GM12801 (cell line): ENCODE measurements around the gene LAGE3.

Experiments used
- CTCF ChIP-seq: IDR thresholded peaks from one replicate; pipeline ENCODE4 v1.5.1; 2011; ENCODE audit warnings: control low read depth; ENCODE audit not compliant: insufficient read length; ENCODE audit errors: extremely low read depth

LAGE3 gene

GRCh38 chrX:154464806-154465365 is 14.2 kb downstream of the LAGE3 start:
- no peak for TF ChIP-seq CTCF

DNA sequence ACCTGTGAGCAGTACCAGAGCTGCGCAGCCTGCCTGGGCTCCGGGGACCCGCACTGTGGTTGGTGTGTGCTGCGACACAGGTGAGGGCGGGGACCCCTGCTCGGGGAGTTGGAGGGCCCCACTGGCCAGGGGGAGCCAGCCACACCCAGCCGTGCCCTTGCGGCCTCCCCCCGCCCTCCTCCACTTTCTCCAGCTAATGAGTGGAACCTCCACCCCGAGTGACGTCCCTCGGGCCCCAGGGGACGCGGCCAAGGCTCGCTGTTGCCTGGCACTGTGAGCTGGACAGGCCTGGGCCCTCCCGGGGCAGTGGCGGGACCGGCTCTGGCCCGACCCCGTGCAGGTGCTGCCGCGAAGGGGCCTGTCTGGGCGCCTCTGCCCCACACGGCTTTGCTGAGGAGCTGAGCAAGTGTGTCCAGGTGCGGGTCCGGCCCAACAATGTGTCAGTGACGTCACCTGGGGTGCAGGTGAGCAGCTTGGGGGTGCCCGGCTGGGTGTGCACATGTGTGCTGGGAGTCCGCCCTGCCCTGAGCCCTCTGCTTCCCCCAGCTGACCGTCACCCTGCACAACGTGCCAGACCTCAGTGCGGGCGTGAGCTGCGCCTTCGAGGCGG is 15.4 kb downstream of the LAGE3 start:
- no peak for TF ChIP-seq CTCF

DNA sequence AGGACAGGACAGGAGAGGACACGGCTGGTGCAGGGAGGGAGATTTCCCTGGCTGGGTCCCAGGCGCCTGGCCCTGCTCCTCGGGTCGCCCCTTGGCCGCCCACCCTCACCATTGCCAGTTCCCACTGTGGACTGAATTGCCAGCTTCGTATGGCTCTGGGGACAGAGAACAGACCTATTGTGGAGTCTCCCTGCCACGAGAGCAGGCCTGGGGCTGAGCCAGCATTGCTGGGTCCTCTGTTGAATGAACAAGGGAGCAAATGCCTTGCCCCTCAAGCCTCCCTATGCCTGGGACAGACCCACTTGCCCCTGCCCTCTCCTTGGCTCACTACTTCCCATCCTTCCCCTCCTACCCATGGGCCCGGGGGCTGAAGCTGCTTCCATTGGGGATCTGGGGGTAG is 16.7 kb downstream of the LAGE3 start:
- TF ChIP-seq CTCF = no peak

DNA sequence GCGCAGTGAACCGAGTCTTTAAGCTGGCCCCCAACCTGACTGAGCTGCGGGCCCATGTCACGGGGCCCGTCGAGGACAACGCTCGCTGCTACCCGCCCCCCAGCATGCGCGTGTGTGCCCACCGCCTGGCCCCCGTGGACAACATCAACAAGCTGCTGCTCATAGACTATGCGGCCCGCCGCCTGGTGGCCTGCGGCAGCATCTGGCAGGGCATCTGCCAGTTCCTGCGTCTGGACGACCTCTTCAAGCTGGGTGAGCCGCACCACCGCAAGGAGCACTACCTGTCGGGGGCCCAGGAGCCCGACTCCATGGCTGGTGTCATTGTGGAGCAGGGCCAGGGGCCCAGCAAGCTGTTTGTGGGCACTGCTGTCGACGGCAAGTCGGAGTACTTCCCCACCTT is 18.8 kb downstream of the LAGE3 start:
- TF ChIP-seq CTCF = no peak

DNA sequence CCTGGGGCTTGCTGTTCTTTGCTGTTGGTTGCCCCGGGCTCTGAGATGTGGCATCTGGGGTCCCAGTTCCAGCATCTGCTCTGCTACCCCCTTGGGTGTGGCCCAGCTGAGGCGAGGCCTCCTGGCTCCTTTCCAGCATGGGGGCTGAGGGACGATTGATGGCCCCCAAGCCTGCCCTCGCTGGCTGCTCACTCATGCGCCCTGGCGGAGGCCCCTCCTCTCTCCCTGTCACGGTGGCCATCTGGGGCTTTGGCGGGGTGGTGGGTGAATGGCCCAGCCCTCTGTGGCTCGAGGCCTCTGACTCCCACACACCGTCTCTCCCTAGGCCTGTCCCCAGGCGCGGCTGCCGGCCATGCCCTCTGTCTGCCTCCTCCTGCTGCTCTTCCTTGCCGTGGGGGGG is 19.2 kb downstream of the LAGE3 start:
- TF ChIP-seq CTCF = no peak

DNA sequence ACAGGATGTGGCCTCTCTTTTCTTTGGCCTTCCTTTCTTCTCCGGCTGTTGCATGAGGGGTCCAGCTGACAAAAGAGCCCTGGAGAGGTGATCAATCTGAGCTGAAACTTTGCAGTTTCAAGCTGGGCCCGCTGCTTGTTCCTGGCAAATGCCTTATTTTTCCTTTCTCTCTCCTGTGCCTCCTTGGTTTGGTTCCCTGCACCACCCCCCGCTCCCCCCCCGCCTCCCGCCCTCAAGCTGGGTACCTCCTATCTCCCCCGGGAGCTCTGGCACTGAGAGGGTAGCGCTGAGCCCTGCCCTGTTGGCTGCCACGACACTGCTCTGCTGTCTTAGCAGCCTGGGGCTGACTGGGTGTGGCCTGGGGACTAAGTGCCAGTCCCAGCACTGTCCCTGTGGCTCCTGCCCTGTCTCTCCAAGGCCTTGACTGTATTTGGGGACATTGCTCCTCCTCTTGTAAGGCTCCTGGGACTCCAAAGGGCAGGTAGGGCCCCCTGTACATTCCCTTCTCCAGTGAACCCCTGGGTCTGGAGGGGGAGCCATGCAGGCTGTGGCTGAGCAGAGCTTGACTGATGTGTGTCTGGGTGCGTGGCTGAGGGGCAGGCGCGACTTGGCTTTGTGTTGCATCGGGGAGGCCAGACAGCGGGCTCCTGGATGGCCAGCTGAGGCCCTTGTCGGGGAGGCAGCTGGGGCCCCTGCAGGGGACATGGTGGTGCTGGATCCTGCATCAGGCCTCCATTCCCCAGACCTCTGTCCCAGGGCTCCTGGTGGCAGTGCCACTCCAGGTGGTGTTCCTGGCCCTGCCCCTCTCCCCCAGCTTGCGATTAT is 19.9 kb downstream of the LAGE3 start:
- no peak for TF ChIP-seq CTCF

GRCh38 chrX:154458116-154458953 is 20.7 kb downstream of the LAGE3 start, which contains the start of gene PLXNA3:
PLXNA3 (plus strand) TSS chrX:154458281; CDS start chrX:154460184, 1,903 bp downstream.
- TF ChIP-seq CTCF = no peak
